Uterus (tissue), 2 donors: ENCODE results near the gene ZNF689.

Source experiments
- CTCF ChIP-seq, 4 experiments: fragments of 200-600 bp in 2 of 4; fragments of 450-650 bp in 2 of 4; sonication (generic) in 2 of 4; IDR thresholded peaks; one replicate each; pipeline ENCODE4 v1.5.1; 2016 to 2019; ENCODE audit warnings: antibody characterized with exemption in 4 of 4, mild to moderate bottlenecking in 2 of 4, moderate library complexity in 1 of 4
- POLR2A ChIP-seq, 2 donors: fragments of 450-650 bp; IDR thresholded peaks; one replicate each; pipeline ENCODE4 v1.6.1; 2016; ENCODE audit warnings: antibody characterized with exemption in 2 of 2, mild to moderate bottlenecking in 1 of 2, moderate library complexity in 1 of 2

GRCh38 chr16:30604316-30604947 lies 5.8 kb downstream of the ZNF689 start:
- TF ChIP-seq CTCF (IDR thresholded peaks at IDR 0.05) (no peak), POLR2A (IDR thresholded peaks at IDR 0.05) (no peak)
